Fibroblast of skin of right quadriceps (primary cell): ENCODE measurements around the gene SCN5A.

Source experiments
- DNase-seq: peaks from one replicate; pipeline ENCODE4 v3.0.0-alpha.2; 2013

The SCN5A gene

DNA sequence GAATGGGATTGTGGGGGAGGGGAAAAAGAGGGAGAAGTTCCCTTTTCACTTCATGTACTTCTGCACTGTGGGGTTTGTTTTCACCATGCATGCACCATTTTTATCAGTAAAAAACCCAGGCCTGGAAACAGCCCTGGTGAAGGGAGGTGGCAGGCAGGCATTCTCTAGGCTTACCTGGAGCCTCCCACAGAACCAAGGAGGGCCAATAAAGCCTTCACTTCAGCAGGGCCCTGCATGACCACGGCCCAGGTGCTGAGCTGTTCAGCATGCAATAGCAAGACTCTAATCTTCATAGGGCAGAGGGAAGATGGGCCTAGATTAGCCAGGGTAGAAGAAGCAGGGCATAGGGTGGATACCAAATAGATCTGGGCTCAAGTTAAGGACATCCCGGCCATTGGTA, 49.6 kb downstream of the SCN5A start:
- no peak for DNase-seq

GRCh38 chr3:38598791-38599190, 50.7 kb downstream of the SCN5A start:
- DNase-seq, result no peak

- DNase-seq, result no peak
Measured at GRCh38 chr3:38597502-38598060, 51.9 kb downstream of the SCN5A start.

DNA sequence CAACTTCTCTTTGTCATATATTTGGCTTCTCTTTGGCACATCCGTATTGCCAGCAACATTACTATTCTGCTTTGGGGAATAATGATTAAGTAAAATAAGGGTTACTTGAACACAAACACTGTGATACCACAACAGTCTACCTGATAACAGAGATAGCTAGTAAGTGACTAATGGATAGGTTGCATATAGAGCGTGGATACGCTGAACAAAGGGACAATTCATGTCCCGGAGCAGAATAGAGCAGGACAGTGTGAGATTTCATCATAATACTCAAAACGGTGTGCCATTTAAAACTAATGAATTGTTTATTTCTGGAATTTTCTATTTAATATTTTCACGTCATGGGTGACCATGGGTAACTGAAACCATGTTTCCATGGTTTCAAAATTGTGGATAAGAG, 54.1 kb downstream of the SCN5A start:
- no peak for DNase-seq

DNA sequence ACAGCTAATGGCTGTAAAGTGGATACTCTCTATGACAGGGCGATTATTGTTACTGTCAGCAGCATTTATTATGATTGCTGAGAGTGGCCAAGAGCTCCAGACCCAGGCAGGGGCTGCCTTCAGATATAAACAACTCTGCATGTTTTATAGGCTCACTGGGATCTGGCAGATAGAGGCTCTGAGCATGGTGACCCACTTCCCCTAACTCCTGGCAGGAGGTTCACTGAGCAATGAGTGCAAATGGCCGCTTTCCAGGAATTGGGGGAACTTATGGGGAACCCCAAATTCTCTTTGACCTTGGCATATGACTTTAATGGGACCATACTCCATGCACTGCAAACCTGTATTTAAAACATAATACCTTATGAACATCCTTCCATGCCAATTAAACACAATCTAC, 59.0 kb downstream of the SCN5A start:
- DNase-seq, result no peak

DNA sequence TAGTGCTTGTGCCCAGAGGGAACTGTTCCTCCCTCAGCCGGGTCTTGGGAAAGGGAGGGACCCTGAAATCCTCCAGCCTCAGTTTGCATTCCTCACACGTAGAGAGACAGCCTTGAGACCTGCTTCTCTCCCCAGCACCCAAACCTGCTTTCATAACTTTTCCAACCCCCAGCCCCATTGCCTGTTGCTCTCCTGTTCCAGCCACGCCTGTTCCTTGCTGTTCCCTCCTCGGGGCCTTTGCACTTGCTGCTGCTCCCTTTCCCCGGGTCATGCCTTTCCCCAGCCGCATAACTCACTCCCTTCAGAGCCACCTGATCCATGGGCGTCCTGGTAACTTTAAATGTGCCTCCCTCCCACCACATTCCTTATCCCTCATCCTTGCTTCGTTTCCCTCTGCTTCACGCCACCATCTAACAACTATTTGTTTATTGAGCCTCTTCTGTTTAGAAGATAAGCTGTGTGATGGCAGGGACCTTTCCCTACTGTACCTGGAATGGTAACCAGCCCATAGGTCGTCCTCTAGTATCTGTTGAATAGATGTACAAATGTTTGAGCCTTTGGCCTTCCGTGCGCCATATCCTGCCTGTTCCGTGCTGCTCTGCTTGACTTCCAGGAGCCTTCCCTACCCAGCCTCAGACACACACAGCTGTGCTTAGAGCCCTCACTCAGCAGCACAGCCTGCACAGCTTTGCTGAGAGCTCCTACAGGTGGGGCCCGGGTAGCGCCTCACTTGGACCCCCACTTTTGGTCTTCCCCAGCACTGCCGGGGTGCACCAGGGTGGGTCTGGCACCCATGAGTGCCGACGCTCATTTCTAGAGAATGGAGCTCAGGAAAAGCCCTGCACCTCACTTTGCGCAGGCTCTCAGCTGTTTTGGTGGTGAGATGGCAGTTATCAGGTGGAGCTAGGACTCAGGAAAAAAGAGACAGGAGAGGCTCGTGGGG, 60.2 kb downstream of the SCN5A start:
- no peak for DNase-seq

DNA sequence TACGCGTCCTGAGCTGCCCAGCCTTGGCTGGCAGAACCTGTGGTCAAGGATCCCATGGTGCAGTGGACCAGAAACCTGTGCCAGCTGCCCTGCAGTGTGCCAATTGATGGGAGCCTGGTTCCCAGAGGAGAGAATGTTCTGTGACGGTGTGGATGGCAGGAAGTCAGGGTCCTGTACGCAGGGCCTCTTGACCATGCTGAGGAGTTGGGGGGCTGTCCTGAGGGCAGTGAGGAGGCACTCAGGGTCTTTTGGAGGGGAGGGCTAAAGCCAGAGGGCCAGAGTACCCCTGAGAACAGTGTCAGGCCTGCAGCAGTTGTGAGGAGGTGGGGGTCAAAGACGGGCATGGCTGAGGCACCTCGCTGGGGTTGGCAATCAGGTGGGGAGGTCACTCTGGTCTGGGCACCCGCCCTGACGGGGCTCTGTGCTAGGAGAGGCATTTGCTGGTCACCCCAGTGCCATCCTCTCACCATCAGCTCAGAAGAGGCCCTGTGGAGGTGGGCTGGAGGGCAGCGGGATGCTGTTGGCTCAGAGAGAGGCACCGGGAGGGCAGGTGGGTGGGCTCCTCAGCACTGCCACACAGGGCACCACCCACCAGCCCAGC, 61.0 kb downstream of the SCN5A start:
- DNase-seq, result no peak

DNA sequence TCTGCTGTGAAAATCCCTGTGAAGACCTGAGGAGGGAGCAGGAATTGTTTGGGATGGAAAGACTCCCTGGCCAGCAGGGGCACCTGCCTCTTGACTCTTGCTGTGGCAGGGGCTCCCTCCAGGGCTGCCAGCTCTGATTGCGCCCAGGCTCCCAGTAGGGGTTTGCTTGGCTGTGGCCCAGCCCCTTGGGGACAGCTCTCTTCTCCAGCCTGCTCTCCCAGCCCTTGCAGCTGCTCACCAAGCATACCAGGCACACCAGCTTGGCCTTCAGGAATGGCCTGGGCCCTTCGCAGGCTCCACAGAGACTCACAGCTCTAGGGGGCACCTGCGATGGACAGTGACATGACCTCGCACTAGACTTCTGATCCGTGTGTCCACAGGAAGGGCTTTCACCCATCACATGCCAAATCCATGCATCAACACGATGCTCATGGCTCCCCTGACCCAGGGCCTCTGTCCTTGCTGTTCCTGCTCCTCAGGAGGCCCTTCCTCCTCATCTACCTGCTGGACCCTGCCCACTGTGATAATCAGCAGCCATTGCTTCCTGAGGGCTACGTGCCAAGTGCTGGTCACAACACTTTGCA, 61.8 kb downstream of the SCN5A start:
- DNase-seq, result no peak

- no peak for DNase-seq
Measured at GRCh38 chr3:38586546-38587520, 62.7 kb downstream of the SCN5A start.

DNA sequence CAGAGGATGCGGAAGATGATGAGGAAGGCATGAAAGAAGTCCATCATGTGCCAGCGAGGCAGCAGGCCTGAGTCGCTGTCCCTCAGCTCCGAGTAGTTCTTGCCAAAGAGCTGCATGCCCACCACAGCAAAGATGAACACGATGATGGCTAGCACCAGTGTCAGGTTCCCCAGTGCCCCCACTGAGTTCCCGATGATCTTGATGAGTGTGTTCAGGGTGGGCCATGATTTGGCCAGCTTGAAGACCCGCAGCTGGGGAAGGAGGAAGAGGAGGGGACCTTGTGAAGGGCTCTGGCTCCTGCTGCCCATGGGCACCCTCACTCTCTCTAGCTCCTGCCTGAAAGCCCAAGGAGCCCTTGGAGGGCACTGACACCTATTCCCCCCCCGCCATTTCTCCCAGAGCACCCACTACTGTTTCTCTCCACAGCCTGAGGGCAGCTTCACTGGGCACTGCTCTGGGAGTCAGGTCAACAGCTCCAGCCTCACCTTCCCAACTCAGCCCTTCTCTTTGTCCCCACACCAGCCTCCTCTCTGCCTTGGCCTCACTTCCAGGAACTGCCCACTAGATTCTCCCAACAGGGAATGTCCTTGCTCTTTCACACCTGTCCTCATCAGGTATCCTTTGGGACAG, 63.6 kb downstream of the SCN5A start:
- no peak for DNase-seq

DNA sequence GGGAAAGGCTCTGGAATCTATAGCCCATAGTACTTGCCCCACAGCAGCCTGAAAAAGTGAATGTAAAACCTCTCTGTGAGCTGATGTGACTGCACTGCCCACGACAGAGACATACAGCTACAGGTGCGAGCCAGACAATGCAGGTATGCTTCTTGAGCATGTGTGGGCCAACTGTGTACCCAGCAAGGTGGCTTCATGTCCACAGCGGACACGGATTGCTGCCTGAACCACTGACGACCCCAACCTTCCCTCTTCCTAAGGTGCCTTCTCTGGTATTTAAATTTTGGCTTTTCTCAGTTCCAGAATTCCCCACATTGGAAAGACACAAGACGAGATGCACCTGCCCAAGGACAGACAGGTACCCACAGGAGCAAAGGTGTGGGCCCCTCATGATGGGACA, 65.8 kb downstream of the SCN5A start:
- no peak for DNase-seq

DNA sequence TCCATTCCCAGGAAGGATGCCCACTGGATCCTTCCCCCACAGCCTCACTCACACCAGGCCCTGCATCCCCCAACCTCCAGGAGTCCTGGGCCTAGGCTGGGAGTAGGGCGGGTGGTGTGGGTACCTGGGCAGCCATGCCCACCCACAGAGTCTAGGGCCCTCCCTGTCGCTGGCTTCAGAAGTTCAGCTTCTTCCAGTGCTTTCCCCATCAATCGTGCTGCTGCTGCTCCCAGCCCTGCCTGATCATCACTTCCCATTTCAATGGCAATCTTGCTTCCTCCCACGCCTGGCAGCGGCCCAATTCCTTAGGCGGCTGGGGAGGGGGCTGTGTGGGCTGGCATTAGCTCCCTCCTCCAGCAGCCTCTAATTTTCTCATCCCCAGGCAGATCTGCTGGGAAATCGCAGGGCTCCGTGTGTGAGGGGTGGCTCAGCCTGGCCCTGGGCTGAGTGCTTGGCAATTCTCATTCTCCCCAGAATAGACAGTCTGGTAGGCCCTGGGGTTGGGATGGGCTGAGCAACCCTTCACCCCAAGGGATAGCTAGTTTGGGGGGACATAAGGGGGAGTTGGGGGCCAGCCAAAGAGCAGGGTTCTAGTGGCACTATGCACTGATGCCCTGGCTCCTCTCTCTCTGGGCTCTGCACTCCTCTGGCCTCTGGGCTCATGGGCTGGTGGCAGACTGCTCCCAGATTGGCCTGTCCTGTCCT, 66.4 kb downstream of the SCN5A start:
- DNase-seq, result no peak

GRCh38 chr3:38582316-38582715, 67.2 kb downstream of the SCN5A start:
- DNase-seq, result no peak

DNA sequence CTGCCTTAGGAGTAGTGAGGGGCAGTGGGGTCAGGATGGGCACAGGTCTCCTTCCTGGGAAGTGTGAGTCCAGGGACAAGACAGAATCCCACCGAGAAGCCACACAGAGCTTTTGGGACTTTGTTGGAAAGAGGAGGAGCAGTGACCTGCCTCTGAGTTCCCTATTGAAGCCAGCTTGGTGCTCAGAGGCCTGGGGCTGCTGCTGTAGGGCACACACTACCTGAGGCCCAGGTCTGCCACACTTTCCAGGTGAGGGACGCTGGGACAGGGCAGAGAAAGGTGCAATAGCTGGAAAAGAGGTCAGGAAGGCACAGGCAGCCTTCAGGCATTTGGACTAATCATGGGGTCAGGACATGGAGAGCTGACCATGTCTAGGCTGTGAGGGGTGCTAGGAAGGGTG, 67.7 kb downstream of the SCN5A start:
- no peak for DNase-seq

DNA sequence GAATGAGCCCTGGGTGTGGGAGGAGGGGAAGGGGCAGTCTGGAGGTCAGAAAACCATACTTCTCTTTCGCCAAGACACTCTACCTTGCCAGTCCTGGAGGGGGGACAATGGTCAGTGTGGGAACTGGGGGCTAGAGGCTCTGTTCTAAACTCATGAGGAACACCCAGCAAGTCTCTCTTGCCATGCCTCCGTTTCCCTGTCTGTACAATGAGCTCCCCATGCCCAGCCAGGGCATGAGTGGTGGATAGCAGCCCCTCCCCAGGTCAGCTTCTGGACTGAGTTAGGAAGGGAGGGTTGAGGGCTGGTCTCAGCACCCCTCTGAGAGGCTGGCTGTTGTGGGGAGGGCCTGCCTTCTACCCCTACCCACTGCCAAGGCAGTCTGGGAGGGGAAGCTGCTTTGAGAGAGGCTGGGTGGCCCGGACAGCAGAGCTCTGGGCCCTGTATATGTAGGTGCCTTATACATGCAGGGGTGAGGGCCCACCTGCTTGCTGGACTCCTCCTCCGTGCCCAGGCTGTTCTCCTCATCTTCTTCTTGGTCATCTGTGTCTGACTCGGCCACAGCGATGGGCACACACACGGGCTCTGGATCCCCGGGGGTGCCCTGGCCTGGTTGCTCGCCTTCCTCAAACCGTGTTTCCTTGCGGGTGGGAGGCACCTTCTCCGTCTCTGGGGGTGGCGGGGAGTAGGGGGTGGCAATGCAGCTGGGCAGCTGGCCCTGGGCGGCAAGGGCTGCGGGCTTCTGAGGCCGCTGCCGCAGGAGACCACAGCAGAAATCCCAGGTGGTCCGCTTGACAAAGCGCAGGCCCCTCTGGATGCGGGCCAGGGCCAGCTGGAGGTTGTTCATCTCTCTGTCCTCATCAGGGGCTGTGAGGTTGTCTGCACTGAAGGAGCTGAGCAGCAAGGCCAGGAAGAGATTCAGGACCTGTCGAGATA, 68.8 kb downstream of the SCN5A start:
- DNase-seq, result no peak

- no peak for DNase-seq
Measured at GRCh38 chr3:38579551-38580449, 69.7 kb downstream of the SCN5A start.

GRCh38 chr3:38579141-38579540, 70.3 kb downstream of the SCN5A start:
- DNase-seq, result no peak

- DNase-seq, result no peak
Measured at GRCh38 chr3:38578551-38578950, 70.9 kb downstream of the SCN5A start.

DNA sequence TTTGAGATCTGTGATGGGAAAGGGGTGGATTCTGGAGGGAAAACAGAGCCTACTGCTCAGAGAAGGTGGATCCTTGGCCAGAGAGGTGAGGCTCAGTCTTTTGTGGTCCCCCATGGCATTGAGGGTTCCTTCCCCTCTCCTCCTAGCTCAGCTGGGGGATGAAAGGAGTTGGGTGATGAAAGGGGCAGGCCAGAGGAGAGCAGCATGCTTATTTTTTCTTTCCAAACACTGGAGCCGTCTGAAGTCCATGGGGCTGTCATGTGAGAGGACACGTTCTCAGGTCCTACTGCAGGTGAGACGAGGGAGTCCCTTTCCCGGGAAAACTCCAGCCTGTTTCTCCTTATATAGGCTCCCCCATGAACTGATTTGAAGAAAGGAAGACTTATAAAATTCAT, 71.4 kb downstream of the SCN5A start:
- DNase-seq, result no peak
